Measurements from ENCODE around the gene CCS. TPM values are rescaled to one million over a fixed set of nuclear protein-coding genes. Genes with fewer than 3 reads are reported as not detected.

Gene CCS
- total and polyA plus RNA-seq, 9 of the 15 experiments (the other 6 are each of a cell fraction or from before 2014, with no cell fraction given) = 1.1 to 46.6 (median 26.8) TPM

DNA sequence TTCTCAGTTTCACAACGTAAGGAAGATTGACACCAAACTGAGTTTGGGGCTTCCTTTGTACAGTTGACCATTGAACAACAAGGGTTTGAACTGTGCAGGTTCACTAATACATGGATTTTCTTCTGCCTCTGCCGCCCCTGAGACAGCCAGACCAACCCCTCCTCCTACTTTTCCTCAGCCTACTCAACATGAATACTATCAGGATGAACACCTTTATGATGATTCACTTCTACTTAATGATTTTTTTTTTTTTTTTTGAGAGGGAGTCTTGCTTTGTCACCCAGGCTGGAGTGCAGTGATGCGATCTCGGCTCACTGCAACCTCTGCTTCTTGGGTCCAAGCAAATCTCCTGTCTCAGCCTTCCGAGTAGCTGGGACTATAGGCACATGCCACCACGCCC is 60.1 kb downstream of the CCS start (continued):
- TF ChIP-seq, protein P1, sequence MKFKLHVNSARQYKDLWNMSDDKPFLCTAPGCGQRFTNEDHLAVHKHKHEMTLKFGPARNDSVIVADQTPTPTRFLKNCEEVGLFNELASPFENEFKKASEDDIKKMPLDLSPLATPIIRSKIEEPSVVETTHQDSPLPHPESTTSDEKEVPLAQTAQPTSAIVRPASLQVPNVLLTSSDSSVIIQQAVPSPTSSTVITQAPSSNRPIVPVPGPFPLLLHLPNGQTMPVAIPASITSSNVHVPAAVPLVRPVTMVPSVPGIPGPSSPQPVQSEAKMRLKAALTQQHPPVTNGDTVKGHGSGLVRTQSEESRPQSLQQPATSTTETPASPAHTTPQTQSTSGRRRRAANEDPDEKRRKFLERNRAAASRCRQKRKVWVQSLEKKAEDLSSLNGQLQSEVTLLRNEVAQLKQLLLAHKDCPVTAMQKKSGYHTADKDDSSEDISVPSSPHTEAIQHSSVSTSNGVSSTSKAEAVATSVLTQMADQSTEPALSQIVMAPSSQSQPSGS (CRISPR knock-in tag; IDR thresholded peaks at IDR 0.05) = no peak
- TF ChIP-seq, protein P2, sequence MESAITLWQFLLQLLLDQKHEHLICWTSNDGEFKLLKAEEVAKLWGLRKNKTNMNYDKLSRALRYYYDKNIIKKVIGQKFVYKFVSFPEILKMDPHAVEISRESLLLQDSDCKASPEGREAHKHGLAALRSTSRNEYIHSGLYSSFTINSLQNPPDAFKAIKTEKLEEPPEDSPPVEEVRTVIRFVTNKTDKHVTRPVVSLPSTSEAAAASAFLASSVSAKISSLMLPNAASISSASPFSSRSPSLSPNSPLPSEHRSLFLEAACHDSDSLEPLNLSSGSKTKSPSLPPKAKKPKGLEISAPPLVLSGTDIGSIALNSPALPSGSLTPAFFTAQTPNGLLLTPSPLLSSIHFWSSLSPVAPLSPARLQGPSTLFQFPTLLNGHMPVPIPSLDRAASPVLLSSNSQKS (CRISPR knock-in tag; IDR thresholded peaks at IDR 0.05) = no peak
- TF ChIP-seq ZNF436 (CRISPR knock-in tag; IDR thresholded peaks at IDR 0.05) (no peak), ZNF551 (CRISPR knock-in tag; IDR thresholded peaks at IDR 0.05) (no peak), KHSRP (IDR thresholded peaks at IDR 0.05) (no peak), YY1 (IDR thresholded peaks at IDR 0.05; ENCODE audit: borderline replicate concordance in 1 of 3, control insufficient read depth in 1 of 3, extremely low read depth in 1 of 3, insufficient read depth in 3 of 3, insufficient read length in 1 of 3, insufficient replicate concordance in 2 of 3, low read depth in 1 of 3, low read length in 2 of 3) (no peak), ZNF140 (CRISPR knock-in tag; IDR thresholded peaks at IDR 0.05) (no peak), NR1H2 (CRISPR knock-in tag; IDR thresholded peaks at IDR 0.05) (no peak), RNF2 (IDR thresholded peaks at IDR 0.05) (no peak), KDM1A (IDR thresholded peaks at IDR 0.05) (peak in 1 of 2 experiments; percentile 31; a peak in 1 of 4 replicates), ZNF311 (CRISPR knock-in tag; IDR thresholded peaks at IDR 0.05) (no peak), ZNF79 (CRISPR knock-in tag; IDR thresholded peaks at IDR 0.05; ENCODE audit: low read depth) (no peak), HDAC6 (IDR thresholded peaks at IDR 0.05; ENCODE audit: low read depth, low read length) (no peak), POLR2AphosphoS5 (IDR thresholded peaks at IDR 0.05; ENCODE audit: control insufficient read depth, insufficient read depth, low read depth, low read length) (0 out of 2 replicates have a peak, but pooled peaks have one; percentile 13), FOSL1 (tag; conservative IDR thresholded peaks at IDR 0.05) (peak; percentile 78), PHTF2 (CRISPR knock-in tag; IDR thresholded peaks at IDR 0.05) (no peak), PRMT5 (CRISPR knock-in tag; IDR thresholded peaks at IDR 0.05) (no peak), NFE2 (IDR thresholded peaks at IDR 0.05; ENCODE audit: low read depth) (peak; percentile 29; the same call in 1 of the 2 replicates), ZNF253 (CRISPR knock-in tag; conservative IDR thresholded peaks at IDR 0.05) (no peak), MBD2 (IDR thresholded peaks at IDR 0.05; ENCODE audit: borderline replicate concordance, low read depth) (no peak), NCOR1 (IDR thresholded peaks at IDR 0.05) (0 out of 2 replicates have a peak, but pooled peaks have one; percentile 47), NELFE (IDR thresholded peaks at IDR 0.05; ENCODE audit: insufficient read depth, insufficient read length) (no peak), TAF9B (IDR thresholded peaks at IDR 0.05; ENCODE audit: partially characterized antibody) (no peak)
- TF ChIP-seq, protein P3, sequence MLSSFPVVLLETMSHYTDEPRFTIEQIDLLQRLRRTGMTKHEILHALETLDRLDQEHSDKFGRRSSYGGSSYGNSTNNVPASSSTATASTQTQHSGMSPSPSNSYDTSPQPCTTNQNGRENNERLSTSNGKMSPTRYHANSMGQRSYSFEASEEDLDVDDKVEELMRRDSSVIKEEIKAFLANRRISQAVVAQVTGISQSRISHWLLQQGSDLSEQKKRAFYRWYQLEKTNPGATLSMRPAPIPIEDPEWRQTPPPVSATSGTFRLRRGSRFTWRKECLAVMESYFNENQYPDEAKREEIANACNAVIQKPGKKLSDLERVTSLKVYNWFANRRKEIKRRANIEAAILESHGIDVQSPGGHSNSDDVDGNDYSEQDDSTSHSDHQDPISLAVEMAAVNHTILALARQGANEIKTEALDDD (IDR thresholded peaks at IDR 0.05) = no peak
